Measurements from ENCODE around the gene LGALS7B.
"Not testable (repeated sequence)": the region's sequence is repeated elsewhere in the genome, so short reads cannot be mapped to it uniquely, and the experiment has no call there.

The LGALS7B gene

DNA sequence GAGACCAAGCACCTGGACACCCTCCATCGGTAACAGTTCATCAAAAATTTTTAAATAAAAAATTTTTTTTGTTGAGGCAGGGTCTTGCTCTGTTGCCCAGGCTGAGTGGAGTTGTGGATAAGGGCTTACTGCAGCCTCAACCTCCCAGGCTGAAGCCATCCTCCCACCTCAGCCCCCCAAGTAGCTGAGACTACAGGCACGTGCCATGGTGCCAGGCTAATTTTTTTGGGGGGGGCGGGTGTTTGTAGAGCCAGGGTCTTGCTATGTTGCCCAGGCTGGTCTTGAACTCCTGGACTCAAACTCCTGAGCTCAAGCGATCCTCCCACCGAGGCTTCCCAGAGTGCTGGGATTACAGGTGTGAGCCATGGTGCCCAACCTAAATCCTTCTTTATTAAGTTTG, 4.7 kb downstream of the LGALS7B start:
- in situ Hi-C loops (cut with HindIII; ENCODE audit: low sequenced_read_pairs) = no loop called here

DNA sequence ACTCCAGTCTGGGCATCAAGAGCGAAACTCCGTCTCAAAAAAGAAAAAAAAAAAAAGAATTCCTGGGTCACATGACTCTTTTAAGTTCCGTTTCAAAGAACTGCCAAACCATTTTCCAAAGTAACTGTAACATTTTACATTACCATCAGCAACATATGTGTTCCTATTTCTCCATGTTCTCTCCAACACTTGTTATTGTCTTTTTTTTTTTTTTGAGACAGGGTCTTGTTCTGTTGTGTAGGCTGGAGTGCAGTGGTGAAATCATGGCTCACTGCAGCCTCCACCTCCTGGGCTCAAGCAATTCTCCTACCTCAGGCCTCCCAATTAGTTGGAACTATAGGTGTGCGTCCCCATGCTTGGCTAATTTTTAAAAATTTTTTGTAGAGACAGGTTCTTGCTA, 6.5 kb downstream of the LGALS7B start:
- in situ Hi-C loops (cut with HindIII; ENCODE audit: low sequenced_read_pairs) = no loop called here

DNA sequence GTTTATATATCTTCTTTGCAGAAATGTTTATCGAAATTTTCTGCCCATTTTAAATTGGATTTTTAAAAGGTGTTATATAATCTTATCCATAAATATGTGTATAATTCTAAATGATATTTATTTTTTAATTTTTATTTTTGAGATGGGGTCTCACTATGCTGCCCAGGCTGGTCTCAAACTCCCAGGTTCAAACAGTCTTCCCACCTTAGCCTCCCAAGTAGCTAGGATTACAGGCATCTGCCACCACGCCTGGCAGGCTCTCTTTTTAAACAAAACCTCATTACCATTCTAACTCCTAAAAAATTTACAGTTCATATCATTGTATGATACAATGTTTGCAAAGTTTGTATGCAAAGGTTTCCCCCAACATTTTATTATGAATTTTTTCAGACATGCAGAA, 7.2 kb downstream of the LGALS7B start:
- in situ Hi-C loops (cut with HindIII; ENCODE audit: low sequenced_read_pairs) = no loop called here

DNA sequence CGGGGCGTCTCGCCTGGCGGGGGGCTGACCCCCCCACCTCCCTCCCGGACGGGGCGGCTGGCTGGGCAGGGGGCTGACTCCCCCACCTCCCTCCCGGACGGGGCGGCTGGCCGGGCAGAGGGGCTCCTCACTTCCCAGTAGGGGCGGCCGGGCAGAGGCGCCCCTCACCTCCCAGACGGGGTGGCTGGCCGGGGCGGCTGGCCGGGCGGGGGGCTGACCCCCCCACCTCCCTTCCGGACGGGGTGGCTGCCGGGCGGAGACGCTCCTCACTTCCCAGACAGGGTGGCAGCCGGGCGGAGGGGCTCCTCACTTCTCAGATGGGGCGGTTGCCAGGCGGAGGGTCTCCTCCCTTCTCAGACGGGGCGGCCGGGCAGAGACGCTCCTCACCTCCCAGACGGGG, 8.8 kb downstream of the LGALS7B start:
- in situ Hi-C loops (cut with HindIII; ENCODE audit: low sequenced_read_pairs) = not testable (repeated sequence)

DNA sequence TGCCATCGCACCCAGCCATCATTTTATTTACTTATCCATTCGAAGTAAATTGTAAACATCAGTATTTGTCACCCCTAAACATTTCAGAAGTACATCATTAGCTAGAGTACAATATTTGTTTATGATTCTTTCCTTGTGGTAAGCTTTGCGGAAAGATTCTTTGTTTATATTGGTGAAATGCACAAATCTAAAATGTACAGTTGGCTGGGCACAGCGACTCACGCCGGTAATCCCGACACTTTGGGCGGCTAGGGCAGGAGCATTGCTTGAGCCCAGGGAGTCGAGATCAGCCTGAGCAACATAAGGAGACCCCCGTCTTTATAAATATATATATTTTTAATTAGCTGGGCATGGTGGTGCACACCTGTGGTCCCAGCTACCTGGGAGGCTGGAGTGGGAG, 10.1 kb downstream of the LGALS7B start:
- in situ Hi-C loops (cut with HindIII; ENCODE audit: low sequenced_read_pairs) = no loop called here

DNA sequence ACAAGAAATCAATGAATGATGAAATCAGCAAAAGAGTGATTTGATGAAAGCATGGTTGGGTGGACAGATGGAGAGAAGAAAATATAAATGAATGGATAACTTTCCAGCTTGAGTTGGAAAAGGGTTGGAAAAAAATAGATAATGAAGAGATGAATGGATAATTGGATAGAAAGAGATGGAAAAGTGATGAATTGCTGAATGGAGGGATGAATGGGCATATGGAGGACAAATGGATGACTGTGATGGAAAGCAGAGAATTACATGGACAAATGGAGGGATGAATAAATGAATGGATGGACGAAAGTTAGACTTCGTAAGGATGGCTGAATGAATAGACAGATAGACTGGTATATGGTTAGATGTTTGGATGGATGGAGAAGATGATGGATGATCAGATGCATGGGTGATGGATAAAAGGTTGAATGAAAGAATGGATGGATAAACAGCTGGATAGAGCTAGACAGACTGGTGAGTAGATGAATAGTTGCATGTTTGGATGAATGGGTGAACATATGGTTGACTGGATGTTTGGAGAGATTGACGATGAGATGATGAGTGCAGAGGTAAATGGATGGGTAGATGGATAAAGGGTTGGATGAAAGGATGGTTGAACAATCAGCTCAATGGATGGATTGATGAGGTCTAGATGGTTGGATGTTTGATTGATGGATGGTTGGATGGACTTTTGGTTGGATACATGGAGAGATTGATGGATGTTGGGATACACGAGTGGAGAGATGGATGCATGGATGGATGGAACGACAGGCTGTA, 11.8 kb downstream of the LGALS7B start:
- in situ Hi-C loops (cut with HindIII; ENCODE audit: low sequenced_read_pairs) = no loop called here

DNA sequence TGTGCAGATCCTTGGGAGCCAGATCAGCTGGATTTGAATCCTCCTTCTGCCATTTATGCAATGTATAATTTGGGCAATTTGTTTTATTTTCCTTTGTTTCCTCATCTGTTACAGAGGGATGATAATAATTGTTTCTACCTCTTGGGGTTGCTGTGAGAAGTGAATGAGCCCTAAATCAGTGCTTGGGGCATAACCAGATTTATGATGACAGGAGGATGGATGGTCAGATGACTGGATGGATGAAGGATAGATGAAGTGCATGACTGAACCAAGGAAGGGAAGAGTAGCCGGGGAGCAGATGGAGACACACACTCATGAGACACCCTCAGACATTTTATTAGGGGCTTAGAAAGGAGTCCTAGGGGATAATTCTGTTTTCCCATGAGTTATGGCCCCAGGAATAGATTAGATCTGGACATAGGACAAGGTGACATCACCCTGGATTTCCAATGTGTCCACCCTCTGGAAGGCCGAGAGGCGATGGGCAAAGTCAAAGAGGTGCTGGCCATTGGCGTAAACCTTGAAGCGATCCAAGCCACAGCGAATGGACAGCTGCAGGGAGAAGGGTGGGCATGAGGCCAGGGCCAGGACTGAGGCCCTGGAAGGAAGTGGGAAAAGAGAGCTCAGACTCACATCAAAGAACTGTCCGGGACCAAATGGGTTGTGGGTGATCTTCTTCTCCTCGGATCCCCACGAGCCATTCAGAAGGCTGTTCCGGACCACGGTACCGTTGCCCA, 12.5 kb downstream of the LGALS7B start:
- in situ Hi-C loops (cut with HindIII; ENCODE audit: low sequenced_read_pairs) = no loop called here

DNA sequence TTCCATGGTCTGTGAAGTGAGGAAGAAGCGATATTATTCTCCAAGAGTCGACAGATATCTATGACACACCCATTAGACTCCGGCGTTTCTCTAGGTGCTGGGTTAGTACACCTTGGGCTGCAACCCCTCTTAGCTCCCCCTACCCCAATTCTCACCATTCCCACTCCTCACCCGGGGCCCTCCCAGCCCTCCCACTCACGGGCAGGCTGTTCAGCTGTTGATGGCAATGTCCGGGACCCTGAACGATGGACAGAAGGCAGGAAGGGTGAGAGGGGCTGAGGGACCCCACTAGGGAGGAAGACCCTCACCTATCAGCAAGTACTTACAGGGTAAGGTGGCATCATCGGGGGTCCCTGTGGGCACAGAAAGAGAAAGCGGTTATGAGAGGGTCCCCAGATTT, 14.5 kb downstream of the LGALS7B start:
- in situ Hi-C loops (cut with HindIII; ENCODE audit: low sequenced_read_pairs) = no loop called here

DNA sequence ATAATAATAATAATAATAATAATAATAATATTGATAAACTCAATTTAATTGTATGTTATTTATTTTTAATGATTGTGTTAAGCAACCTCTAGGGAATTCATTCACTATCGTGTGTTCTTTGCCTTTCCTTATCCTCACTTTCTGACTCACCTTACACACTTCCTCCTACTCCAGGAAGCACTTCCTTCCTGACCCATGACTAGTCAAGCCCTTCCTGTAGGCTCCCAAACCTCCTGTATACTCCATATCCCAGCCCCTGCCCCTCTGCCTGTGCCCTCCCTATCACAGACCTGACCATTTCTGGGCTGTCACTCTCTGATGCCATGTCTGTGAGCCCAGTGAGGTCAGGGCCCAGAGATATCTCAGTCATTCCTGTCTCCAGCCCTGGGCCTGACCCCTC, 16.2 kb downstream of the LGALS7B start:
- in situ Hi-C loops (cut with HindIII; ENCODE audit: low sequenced_read_pairs) = no loop called here

DNA sequence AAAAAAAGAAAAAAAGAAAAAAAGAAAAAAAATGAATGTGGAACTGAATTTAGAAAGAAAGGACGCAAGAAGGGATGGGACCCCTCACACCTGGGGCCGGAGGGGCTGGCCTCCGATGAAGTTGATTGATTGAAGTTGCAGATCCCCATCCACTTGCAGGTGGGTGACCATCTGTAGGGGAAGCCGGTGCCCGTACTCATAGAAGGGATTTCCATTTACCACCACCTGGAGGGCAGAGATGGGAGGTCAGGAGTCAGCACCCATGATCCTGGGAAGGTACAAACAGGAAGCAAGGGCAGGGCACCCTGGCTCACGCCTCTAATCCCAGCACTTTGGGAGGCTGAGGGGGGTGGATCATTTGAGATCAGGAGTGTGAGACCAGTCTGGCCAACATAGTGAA, 17.4 kb downstream of the LGALS7B start:
- in situ Hi-C loops (cut with HindIII; ENCODE audit: low sequenced_read_pairs) = no loop called here

DNA sequence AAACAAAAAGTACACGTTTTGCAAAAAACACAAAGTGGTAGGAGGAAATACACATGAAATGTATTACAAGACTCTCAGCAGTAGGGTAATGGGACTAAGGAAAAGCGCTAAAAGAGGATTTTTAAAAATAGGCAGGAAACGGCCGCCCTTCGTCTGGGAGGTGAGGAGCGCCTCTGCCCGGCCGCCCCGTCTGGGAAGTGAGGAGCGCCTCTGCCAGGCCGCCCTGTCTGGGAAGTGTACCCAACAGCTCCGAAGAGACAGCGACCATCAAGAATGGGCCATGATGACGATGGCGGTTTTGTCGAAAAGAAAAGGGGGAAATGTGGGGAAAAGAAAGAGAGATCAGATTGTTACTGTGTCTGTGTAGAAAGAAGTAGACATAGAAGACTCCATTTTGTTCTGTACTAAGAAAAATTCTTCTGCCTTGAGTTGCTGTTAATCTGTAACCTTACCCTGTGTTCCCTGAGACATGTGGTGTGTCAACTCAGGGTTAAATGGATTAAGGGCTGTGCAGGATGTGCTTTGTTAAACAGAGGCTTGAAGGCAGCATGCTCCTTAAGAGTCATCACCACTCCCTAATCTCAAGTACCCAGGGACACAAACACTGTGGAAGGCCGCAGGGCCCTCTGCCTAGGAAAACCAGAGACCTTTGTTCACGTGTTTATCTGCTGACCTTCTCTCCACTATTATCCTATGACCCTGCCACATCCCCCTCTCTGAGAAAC, 18.5 kb downstream of the LGALS7B start:
- in situ Hi-C loops (cut with HindIII; ENCODE audit: low sequenced_read_pairs) = not testable (repeated sequence)

DNA sequence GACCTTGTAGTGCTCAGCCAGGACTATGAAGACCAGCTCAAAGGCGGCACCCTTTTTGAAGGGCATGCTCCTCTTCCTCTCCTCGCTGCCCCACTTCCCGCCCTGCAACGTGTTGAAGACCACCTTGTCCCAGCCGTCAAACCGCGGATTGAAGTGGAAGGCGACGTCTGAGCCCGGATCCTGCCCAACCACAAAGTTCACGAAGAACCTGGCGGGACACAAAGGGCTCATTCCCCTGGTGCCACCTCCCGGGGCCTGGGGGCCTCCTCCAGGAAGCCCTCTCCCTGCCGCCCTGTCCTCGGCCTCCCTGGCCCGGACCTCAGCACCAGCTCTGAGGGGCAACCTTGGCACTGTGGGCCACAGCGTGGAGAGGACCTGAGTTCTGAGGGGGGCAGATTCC, 19.7 kb downstream of the LGALS7B start:
- in situ Hi-C loops (cut with HindIII; ENCODE audit: low sequenced_read_pairs) = no loop called here

DNA sequence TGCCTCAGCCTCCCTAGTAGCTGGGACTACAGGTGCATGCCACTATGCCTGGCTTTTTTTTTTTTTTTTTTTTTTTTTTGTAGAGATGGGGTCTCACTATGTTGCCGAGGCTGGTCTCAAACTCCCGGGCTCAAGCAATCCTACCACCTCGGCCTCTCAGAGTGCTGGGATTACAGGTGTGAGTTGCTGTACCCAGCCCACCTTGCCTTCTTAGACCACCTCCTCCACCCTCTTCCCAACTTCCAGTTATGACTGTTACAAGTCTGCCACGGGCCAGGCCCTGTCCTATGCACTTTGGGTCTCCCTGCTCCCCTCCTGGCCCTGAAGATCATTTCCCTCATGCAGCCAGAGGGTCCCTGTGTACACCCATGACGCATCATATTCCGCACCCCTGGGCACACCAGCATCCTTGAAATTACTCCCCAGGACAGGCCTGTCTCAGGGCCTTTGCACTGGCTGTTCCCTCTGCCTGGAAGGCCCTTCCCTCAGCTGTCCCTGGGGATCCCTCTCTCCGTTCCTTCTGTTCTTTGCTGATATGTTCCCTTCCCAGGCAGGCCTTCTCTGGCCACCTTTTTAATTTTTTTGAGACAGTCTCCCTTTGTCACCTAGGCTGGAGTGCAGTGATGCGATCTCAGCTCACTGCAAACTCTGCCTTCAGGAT, 20.7 kb downstream of the LGALS7B start:
- in situ Hi-C loops (cut with HindIII; ENCODE audit: low sequenced_read_pairs) = no loop called here

DNA sequence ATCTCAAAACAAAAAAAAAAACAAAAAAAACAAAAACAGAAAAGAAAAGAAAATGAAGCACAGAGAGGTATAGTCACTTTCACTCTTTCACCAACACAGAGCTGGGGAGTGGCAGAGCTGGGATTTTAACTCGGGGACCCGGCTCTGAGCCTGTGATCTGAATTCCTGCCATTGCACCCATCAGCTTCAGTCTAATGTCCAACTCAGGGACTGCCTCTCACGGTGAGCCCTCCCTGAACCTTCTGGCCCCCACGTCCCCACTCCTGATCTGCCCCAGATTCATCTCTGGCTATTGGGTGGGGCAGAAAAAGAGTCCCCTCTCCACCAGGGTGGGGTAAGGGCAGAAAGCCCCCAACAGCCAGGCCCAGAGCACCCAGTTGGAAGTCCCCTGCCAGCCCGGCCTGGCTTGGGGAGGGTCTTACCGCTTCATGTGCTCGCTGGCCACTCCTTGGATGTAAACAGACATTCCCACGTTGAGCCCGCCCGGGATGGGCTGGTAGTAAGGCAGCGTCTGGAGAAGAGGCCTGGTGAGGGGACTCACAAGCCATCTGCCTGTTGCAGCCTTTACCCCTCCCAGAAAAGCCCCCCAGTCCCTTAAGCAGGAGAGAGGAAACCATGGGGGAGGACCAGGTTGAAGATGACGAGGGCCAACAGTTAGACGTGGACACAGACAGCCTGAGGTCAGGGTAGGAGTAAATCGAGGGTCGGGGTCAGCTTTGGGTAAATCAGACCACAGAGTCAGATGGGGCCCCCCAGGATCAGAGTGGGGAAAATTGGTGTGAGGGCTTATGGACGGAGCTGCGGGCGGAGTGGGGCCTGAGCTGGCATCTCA, 23.2 kb downstream of the LGALS7B start:
- in situ Hi-C loops (cut with HindIII; ENCODE audit: low sequenced_read_pairs) = no loop called here

DNA sequence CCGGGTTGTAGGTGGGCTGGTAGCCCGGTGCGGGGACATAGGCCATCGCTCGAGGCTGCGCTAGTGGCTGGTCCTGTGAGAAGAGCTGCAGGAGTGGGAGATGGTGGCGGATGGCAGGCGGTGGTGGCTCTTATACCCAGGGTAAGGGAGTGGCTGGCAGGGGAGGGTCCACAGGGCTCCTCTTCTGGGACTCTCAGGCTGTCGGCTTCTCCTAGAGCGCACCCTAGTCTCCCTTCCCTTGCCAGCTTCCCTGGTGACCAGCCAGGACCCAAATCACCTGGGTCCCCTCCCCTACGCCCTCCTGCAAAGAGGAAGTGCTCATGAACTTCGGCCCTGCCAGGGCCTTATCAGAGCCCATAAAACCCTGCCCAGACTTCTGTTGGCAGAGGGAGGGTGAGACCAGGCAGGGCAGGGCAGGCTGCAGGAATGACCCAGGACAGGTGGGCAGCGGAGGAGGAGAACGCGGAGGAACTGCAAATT, 23.9 kb downstream of the LGALS7B start, which contains the start of gene LGALS4:
TSS of gene LGALS4 (minus strand) at position 105 of the 480 bp plus-strand sequence. CDS start at position 46, 59 bp downstream.
- in situ Hi-C loops (cut with HindIII; ENCODE audit: low sequenced_read_pairs) = no loop called here

DNA sequence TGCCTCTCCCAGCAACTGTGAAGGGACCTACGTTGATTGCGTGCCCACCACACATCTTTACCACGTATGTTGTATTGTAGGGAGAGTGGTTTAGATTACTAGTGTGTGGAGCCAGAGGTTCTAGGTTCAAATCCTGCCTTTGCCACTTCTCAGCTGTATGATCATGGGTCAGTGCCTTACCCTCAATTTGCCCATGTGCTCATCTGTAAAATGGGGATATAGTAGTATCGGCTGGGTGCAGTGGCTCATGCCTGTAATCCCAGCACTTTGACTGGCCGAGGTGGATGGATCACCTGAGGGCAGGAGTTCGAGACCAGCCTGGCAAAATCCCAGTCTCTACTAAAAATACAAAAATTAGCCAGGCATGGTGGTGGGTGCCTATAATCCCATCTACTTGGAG, 24.3 kb downstream of the LGALS7B start:
- in situ Hi-C loops (cut with HindIII; ENCODE audit: low sequenced_read_pairs) = no loop called here

DNA sequence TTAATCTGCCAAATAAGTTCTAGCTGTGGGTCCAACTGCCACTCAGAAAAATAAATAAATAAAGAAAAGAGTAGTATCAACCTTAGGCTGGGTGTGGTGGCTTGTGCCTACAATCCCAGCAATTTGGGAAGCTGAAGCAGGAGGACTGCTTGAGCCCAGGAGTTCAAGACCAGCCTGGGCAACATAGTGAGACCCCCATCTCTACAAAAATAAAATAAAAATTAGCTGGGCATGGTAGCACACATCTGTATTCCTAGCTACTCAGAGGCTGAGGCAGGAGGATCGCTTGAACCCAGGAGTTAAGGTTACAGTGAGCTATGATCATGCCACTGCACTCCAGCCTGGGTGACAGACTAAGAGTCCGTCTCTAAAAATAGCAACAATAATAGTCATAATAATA, 24.9 kb downstream of the LGALS7B start:
- in situ Hi-C loops (cut with HindIII; ENCODE audit: low sequenced_read_pairs) = not testable (repeated sequence)

DNA sequence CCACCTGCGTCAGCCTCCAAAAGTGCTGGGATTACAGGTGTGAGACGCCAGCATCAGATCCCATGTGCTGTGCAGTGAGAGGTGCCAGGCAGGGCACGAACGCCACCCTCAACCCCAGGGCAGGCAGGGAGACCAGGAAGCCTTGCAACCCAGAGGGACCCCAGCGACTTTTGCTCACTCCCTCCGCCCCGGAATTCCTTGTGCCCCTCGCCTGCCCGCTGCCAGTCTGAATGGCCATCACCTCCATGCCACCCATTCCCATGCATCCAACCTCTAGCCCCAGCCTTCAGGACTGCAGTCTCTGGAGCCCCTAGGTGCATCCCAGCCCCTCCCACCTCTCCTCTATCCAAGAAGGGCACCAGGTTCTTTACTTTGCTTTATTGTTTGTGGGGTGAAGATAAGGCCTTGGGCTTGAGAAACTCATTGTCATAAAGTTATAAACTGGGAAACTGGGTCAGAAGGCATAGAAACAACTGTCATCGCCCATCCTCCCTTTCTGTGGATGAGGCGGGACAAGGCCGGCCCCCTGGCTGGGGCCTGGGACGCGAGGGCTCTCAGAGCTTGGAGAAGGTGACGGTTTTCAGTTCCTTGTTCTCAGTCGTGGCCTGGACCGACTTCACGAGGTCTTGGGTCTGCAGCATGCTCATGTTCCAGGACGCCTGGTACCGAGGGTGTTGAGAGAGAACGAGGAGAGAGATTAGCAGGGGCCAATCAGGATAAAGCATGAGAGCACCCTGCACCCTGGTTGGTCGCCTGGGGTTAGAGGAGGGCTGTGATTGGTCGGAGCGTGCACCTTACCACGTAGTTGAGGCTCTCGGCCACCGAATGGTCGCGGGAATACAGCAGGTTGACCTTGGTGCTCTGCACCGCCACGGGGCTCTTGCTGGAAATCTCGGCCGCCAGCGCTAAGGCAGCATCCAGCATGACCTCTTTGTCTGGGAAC, 26.3 kb downstream of the LGALS7B start:
- in situ Hi-C loops (cut with HindIII; ENCODE audit: low sequenced_read_pairs) = no loop called here

DNA sequence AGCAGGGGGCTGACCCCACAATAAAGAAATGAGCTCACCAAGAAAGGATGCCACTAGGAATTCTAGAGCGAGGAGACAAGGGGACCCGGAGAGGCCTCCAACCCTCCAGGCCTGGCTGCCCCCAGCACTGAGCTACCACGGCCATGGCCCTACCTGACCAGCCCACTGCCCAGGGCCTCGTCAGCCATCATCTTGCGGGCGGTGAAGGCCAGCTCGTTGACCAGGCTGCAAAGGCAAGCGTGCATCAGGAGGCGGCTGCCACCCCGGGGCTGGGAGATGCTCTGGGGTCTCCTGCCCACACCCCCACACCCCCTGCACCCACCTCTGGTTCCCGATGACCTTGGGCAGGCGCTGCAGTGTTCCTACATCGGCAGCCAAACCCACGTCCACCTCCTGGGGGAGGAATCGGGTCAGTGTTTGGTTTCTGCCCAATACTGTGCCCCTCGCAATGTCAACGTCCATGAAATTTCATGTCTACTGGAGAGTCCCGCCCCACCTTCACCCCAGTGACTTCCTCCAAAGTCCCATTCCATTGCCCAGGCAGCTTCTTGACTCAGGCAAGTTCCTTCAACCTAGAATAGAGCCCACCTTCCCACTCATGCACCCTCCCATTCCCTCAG, 27.2 kb downstream of the LGALS7B start:
- in situ Hi-C loops (cut with HindIII; ENCODE audit: low sequenced_read_pairs) = no loop called here
